Gastroesophageal sphincter (tissue), 3 donors: Measurements from ENCODE around the gene CFAP99.

ENCODE experiments used
- CTCF ChIP-seq, 4 experiments: fragments of 200-600 bp in 2 of 4; fragments of 450-650 bp in 2 of 4; sonication (generic) in 1 of 4; IDR thresholded peaks; one replicate each; pipeline ENCODE4 v1.5.1; 2017 to 2019; ENCODE audit warnings: antibody characterized with exemption in 4 of 4, mild to moderate bottlenecking in 2 of 4, moderate library complexity in 2 of 4
- EP300 ChIP-seq: sonication (generic); formaldehyde crosslinking; IDR thresholded peaks from one replicate; pipeline ENCODE4 v1.6.1; 2017; ENCODE audit warnings: antibody characterized with exemption, mild to moderate bottlenecking
- POLR2A ChIP-seq, 2 donors: fragments of 450-650 bp; IDR thresholded peaks; one replicate each; pipeline ENCODE4 v1.6.1; 2017; ENCODE audit warnings: antibody characterized with exemption in 2 of 2, mild to moderate bottlenecking in 2 of 2, moderate library complexity in 1 of 2

- TF ChIP-seq POLR2A (IDR thresholded peaks at IDR 0.05) (no peak), CTCF (IDR thresholded peaks at IDR 0.05) (no peak), EP300 (no peak)
Observed at GRCh38 chr4:2424581-2424980, 5.8 kb downstream of the CFAP99 start.
